NCI-H2107 (cell line): ENCODE data around the gene CHAC2.
A peak's percentile ranks its signal among the peaks of the same experiment; 100 is the strongest.
"Not testable (repeated sequence)": the region's sequence is repeated elsewhere in the genome, so short reads cannot be mapped to it uniquely, and the experiment has no call there.

Experiments
- DNase-seq: peaks from one replicate; lab custom pipeline; 2025; lab: John Stamatoyannopoulos, UW

CHAC2 gene

DNA sequence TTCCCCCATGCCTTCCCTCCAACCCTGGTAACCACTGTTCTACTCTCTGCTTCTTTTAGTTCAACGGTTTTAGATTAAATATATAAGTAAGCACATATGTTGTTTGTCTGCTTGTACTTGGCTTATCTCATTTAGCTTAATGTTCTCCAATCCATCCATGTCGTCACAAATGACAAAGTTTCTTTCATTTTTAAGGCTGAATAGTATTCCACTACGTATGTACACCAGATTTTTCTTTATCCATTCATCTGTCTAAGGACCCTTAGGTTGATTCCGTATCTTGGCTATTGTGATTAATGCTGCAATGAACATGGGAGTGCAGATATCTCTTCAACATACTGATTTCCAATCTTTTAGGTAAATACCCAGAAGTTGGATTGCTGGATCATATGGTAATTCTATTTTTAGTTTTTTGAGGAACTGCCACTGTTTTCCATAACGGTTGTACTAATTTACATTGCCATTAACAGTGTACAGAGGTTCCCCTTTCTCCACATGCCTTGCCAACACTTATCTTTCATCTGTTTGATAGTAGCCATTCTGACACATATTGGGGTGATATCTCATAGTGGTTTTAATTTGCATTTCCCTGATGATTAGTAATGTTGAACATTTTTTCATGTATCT, 11.0 kb downstream of the CHAC2 start:
- no peak for DNase-seq

- no peak for DNase-seq
Measured at GRCh38 chr2:53780056-53780455, 12.5 kb downstream of the CHAC2 start.

DNA sequence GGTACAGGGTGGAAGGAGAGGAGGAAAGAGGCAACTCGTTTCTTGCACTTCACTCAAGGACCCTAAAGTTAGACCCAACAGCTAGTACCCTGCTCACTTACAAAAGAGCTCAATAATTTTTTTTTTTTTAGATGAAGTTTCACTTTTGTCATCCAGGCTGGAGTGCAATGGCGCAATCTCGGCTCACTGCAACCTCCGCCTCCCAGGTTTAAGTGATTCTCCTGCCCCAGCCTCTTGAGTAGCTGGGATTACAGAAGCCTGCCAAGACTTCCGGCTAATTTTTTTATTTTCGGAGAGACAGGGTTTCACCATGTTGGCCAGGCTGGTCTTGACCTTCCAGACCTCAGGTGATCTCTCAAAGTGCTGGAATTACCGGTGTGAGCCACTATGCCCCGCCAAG, 15.1 kb downstream of the CHAC2 start:
- no peak for DNase-seq

DNA sequence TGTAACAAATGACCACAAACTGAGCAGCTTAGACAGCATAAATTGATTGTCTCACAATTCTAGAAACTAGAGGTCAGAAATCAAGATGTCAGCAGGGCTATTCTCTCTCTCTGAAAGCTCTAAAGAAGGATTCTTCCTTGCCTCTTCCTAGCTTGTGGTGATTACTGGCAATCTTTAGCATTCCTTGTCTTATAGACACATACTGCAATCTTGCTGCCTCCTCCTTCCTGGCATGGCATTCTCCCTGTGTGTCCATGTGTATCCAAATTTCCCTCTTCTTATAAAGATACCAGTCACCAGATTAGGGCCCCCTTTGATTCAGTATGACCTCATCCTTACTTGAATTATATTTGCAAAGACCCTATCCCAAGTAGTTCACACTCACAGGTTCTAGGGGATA, 16.8 kb downstream of the CHAC2 start:
- DNase-seq = no peak

- no peak for DNase-seq
Measured at GRCh38 chr2:53785366-53785765, 17.8 kb downstream of the CHAC2 start.

DNA sequence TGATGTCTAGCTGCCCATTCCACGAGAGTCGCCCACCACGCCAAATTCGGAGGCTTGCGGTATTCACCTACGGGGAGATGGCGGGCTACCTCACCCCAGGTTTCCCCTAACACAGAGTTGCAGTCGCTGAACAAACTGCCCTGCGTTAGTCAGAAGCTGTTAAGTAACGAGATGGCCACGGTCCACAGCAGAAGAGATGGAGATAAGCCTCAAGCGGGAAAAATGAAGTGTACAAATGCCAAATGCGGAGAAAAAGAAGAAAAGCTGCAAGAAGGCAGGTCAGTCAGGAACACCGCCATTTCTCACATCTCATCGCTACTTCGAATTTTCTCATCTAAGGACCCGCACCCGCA, 18.7 kb downstream of the CHAC2 start:
- peak; percentile 29 for DNase-seq

DNA sequence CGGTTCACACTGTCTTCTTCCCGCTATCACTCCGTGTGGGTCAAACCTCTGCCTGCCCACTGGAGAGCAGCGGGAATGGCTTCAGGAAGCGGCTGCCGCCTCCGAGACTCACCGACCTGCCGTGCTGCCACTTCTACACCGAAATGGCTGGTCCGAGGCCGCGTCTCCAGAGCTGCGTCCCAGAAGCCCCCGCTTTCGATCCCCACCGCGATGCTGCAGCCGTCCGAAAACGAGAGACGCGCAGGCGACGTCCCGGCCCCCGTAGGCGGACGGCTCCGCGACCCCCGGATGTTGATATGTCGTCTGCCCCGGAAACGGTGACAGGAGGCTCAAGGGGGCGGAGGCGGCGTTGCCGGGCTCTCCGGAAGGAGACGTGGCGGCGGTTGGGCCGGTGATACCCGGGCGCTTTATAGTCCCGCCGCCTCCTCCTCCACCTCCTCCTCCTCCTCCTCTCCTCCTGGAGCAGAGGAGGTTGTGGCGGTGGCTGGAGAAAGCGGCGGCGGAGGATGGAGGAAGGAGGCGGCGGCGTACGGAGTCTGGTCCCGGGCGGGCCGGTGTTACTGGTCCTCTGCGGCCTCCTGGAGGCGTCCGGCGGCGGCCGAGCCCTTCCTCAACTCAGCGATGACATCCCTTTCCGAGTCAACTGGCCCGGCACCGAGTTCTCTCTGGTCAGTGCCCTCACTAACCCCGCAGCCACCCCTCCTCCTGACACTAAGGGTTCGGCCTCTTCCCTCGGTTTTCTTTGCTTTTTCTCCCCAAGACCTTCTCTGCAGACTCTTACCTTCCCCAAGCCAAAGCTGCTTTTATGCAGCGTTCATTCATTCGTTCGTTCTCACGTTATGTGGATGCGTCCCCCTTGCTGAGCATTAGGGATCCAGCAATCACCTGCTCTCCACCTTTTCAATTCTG, 19.4 kb downstream of the CHAC2 start, which contains the start of the genes ASB3 and ERLEC1:
Gene ASB3 (minus strand): TSS at position 249 of the 909 bp plus-strand sequence. CDS start 21,381 bp downstream, outside the sequence.
Gene ERLEC1 (plus strand): TSS at position 340 of the 909 bp plus-strand sequence. CDS start 167 bp downstream, at position 507.
- peak; percentile 97 for DNase-seq

GRCh38 chr2:53787614-53788289, 20.1 kb downstream of the CHAC2 start:
- no peak for DNase-seq

GRCh38 chr2:53793261-53793660, 25.7 kb downstream of the CHAC2 start:
- DNase-seq = no peak

DNA sequence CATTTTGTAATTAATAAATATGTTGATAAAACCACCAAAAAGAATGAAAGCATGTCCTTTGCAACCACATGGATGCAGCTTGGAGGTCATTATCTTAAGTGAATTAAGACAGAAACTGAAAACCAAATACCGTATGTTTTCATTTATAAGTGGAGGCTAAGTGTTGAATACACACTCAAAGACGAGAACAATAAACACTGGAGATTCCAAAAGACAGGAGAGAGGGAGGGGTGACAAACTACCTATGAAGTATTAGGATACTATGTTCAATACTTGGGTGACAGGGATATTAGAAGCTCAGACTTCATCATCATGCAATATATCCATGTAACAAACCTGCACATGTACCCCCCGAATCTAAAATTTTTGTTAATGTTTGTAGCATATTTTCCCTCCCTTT, 26.2 kb downstream of the CHAC2 start:
- DNase-seq = no peak

- no peak for DNase-seq
Measured at GRCh38 chr2:53801547-53801946, 33.9 kb downstream of the CHAC2 start.

GRCh38 chr2:53802617-53803151, 35.1 kb downstream of the CHAC2 start:
- DNase-seq = no peak

- no peak for DNase-seq
Measured at GRCh38 chr2:53811601-53812000, 44.0 kb downstream of the CHAC2 start.

GRCh38 chr2:53813151-53813550, 45.5 kb downstream of the CHAC2 start:
- DNase-seq = no peak

DNA sequence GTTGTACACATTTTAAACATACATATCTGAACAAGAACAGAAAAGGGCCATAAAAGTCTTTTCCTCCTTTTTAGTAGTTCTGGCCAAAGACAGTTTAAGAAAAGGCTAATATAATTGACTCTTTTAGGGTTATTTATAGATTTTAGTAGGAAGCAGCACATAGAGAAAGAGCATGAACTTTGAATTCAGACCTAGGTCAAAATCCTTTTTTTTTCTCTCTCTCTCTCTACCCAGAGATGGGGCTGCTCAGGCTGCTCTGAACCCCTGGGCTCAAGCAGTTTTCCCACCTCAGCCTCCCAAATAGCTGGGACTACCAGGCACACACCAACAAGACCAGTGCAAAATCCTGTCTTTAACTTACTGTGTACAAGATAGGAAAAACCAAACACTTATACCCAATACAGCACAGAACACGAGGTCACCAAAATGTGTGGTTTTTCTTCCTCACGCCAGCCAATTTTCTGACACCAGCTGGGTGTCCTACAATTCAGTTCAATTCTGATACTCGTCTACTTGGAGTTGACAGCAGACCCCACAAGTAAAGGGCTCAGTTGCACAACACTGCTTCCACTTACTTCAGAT, 51.3 kb downstream of the CHAC2 start:
- no peak for DNase-seq

- DNase-seq = no peak
Measured at GRCh38 chr2:53819634-53820033, 52.0 kb downstream of the CHAC2 start.

DNA sequence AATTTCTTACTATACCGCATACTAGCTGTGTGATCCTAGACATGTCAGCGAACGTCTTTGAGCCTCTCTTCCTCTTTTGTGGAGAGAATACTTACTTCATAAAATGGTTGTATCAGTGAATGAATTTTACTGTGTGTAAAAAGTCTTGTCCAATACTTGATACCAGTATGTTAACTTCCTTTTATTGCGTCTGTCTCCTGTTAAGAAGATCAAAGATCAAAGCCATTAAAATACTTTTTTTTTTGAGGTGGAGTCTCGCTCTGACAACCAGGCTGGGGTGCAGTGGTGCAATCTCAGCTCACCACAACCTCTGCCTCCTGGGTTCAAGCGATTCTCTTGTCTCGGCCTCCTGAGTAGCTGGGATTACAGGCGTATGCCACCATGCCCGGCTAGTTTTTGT, 52.4 kb downstream of the CHAC2 start:
- no peak for DNase-seq

DNA sequence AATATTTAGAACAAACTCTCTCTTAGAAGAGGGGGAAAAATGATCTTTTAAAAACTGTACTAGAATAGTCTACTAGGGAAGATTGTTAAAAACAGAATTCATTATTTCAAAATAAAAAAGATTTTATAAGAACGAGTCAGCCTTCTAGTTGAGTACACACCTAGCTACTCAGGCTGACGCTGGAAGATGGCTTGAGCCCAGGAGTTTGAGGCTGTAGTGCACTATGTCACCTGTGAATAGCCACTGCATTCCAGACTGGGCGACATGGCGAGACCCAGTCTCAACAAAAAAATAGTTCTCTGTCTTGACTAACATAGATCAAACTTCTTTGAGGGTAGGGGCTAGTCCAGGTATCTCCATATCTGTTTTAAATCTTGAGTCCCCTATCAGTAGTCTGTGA, 53.1 kb downstream of the CHAC2 start:
- DNase-seq = no peak

- no peak for DNase-seq
Measured at GRCh38 chr2:53821810-53822209, 54.2 kb downstream of the CHAC2 start.

GRCh38 chr2:53823639-53824038, 56.0 kb downstream of the CHAC2 start:
- DNase-seq = not testable (repeated sequence)
